Keratinocyte (primary cell): ENCODE data around the gene LRRC8D.

Source experiments
- CTCF ChIP-seq, 3 experiments: IDR thresholded peaks in 1 of 3; conservative IDR thresholded peaks in 1 of 3; optimal IDR thresholded peaks in 1 of 3; 2 replicates in 2 of 3; 3 replicates in 1 of 3; pipeline versions ENCODE3 to v1.5.1; 2011; ENCODE audit warnings: low read length in 3 of 3, mild to moderate bottlenecking in 3 of 3, moderate library complexity in 2 of 3, control low read depth in 1 of 3, inconsistent platforms in 1 of 3; ENCODE audit not compliant: insufficient read depth in 2 of 3; ENCODE audit errors: extremely low read depth in 1 of 3
- EZH2 ChIP-seq: IDR thresholded peaks from one replicate; pipeline ENCODE4 v1.6.1; 2012; ENCODE audit warnings: inconsistent platforms, mild to moderate bottlenecking, low read length, moderate library complexity

- TF ChIP-seq CTCF (optimal IDR thresholded peaks at IDR 0.05 in 1 of 3, IDR thresholded peaks at IDR 0.05 in 1 of 3, conservative IDR thresholded peaks at IDR 0.05 in 1 of 3; ENCODE audit: extremely low read depth in 1 of 3, insufficient read depth in 2 of 3, low read length in 3 of 3) (no peak), EZH2 (no peak)
Observed at GRCh38 chr1:89831462-89832120, 10.8 kb downstream of the LRRC8D start.
